ENCODE results near the gene DOK5.

DOK5 gene

GRCh38 chr20:54626126-54626525 is 150.7 kb downstream of the DOK5 start:
- no peak overlapping the region for H3K27ac ChIP-seq
- no peak for TF ChIP-seq CTCF (conservative IDR thresholded peaks at IDR 0.05)

- no peak for TF ChIP-seq CTCF (conservative IDR thresholded peaks at IDR 0.05)
- no peak overlapping the region for H3K27ac ChIP-seq
Measured at GRCh38 chr20:54629632-54630031, 154.2 kb downstream of the DOK5 start.

GRCh38 chr20:54630582-54630981 is 155.2 kb downstream of the DOK5 start:
- no peak for TF ChIP-seq CTCF (conservative IDR thresholded peaks at IDR 0.05)
- H3K27ac ChIP-seq: no peak overlapping the region

GRCh38 chr20:54631059-54631458 is 155.7 kb downstream of the DOK5 start:
- no peak for TF ChIP-seq CTCF (conservative IDR thresholded peaks at IDR 0.05)
- H3K27ac ChIP-seq: no peak overlapping the region

GRCh38 chr20:54633374-54634355 is 158.3 kb downstream of the DOK5 start:
- H3K27ac ChIP-seq: no peak overlapping the region

GRCh38 chr20:54636575-54636974 is 161.2 kb downstream of the DOK5 start:
- no peak for TF ChIP-seq CTCF (conservative IDR thresholded peaks at IDR 0.05)
- H3K27ac ChIP-seq: no peak overlapping the region

More at GRCh38 chr20:54633374-54634355, 158.3 kb downstream of the DOK5 start:
- TF ChIP-seq CTCF (conservative IDR thresholded peaks at IDR 0.05): no peak

- no peak overlapping the region for H3K27ac ChIP-seq
- TF ChIP-seq CTCF (conservative IDR thresholded peaks at IDR 0.05): no peak
Measured at GRCh38 chr20:54639941-54640340, 164.5 kb downstream of the DOK5 start.
